GM12891 (cell line): ENCODE data around the gene SCNN1A.

Experiments used
- PAX5 ChIP-seq: IDR thresholded peaks from 2 replicates; pipeline ENCODE4 v1.6.1; 2011; ENCODE audit warnings: low read length, moderate library complexity, mild to moderate bottlenecking; ENCODE audit not compliant: insufficient read depth, severe bottlenecking
- POLR2A ChIP-seq: IDR thresholded peaks from 2 replicates; pipeline ENCODE4 v1.6.1; 2011; ENCODE audit warnings: low read depth, low read length, control low read depth
- POLR2AphosphoS5 ChIP-seq: IDR thresholded peaks from 2 replicates; pipeline ENCODE4 v1.6.1; 2011; ENCODE audit warnings: low read depth, low read length, control low read depth
- TAF1 ChIP-seq: IDR thresholded peaks from 2 replicates; pipeline ENCODE4 v1.6.1; 2011; ENCODE audit warnings: low read depth, low read length, control low read depth

DNA sequence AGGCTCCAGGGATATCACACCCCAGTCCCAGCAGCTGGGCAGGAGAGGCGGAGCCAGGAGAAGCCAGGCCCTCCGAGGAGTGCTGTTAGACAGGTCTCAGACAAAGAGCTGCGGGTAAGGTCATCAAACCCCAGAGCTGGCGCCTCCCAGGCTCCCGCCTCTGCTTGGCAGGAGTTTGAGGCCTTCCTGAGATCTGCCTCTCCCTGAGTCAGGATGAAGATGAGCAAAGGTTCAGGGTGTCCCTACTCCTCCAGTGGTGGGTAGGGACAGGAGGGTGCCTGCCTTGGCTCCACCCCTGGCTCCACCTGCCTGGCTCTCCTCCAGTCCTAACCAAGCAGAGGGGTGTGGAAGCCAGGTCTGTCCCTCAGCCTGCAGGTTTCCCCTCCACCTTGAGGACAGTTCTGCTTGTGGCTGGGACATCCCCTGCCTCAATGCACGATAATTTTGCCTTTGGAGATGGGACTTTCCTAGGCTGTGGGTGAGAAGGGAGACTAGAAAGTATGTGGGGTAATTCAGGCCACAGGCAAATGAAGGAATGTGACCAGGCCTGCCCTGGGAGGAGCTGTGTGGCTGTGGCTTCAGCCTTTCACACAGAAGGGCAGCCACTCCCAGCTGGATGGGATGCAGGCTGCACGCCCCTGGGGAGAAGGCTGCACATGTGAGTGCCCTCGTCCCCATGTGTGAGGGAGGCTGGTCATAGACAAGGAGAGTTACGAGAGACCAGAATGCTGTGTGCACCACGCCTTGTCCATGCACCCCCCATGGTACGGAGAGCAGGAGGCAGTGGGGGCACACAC lies 62.6 kb downstream of the SCNN1A start:
- no peak for TF ChIP-seq POLR2A
- no peak for TF ChIP-seq POLR2AphosphoS5
- no peak for TF ChIP-seq TAF1
- TF ChIP-seq PAX5 = no peak
